Endothelial cell of umbilical vein (primary cell): Measurements from ENCODE around the gene NR6A1. TPM values are rescaled to one million over a fixed set of nuclear protein-coding genes. Genes with fewer than 3 reads are reported as not detected.

Source experiments
- BruUV-seq: library from RNA; stranded (reverse); fragments of 400-500 nt; replicated peaks from 2 replicates; lab custom pipeline; 2021; lab: Mats Ljungman, UMichigan
- CTCF ChIA-PET: fragments of 300-600, 350-600 bp; sonication (Branson Sonifier 250); formaldehyde crosslinking; loops from one replicate; lab custom pipeline; 2021; ENCODE audit warnings: antibody characterized with exemption, inconsistent platforms; lab: Charles Lee
- POLR2A ChIA-PET: fragments of 300-600, 350-600 bp; sonication (Branson Sonifier 250); formaldehyde crosslinking; loops from one replicate; lab custom pipeline; 2021; ENCODE audit warnings: antibody characterized with exemption, inconsistent platforms; lab: Charles Lee
- DNase-seq: peaks from one replicate; pipeline ENCODE4 v3.0.0-alpha.2; 2011; ENCODE audit warnings: low read depth, low spot score
- FAIRE-seq: peaks from 2 replicates; lab custom pipeline; 2011; peaks lifted over from hg19 to GRCh38; lab: Jason Lieb, UNC
- H2AFZ ChIP-seq: 2 replicates; pipeline ENCODE4 v1.6.0; 2012; ENCODE audit warnings: low read depth, low read length, control low read depth, inconsistent platforms
- H3K27ac ChIP-seq: 2 replicates; pipeline ENCODE4 v1.5.1; 2011; ENCODE audit warnings: low read depth, mild to moderate bottlenecking, control low read depth, low read length, moderate library complexity; ENCODE audit not compliant: insufficient read depth
- H3K27me3 ChIP-seq, 2 experiments: 2 replicates each; pipeline versions ENCODE4 v1.6.0 to v1.6.1; 2011; ENCODE audit warnings: low read length in 2 of 2, mixed read lengths in 1 of 2; ENCODE audit not compliant: control insufficient read depth in 2 of 2, insufficient read depth in 2 of 2
- H3K36me3 ChIP-seq, 2 experiments: 2 replicates in 1 of 2; 3 replicates in 1 of 2; pipeline ENCODE4 v1.5.1; 2011; ENCODE audit warnings: low read length in 2 of 2, mild to moderate bottlenecking in 1 of 2, moderate library complexity in 1 of 2; ENCODE audit not compliant: control insufficient read depth in 2 of 2, insufficient read depth in 2 of 2; ENCODE audit errors: extremely low read depth in 1 of 2
- H3K4me1 ChIP-seq: 3 replicates; pipeline ENCODE4 v1.5.1; 2011; ENCODE audit warnings: mild to moderate bottlenecking, low read length; ENCODE audit not compliant: control insufficient read depth, insufficient read depth; ENCODE audit errors: extremely low read depth
- H3K4me2 ChIP-seq: 2 replicates; pipeline ENCODE4 v1.6.1; 2011; ENCODE audit warnings: low read length, control low read depth, mixed read lengths; ENCODE audit not compliant: insufficient read depth
- H3K4me3 ChIP-seq, 3 experiments: fragments of 200-600 bp in 1 of 3; sonication (generic), shearing (Covaris generic) in 1 of 3; replicated peaks in 1 of 3; 2 replicates each; pipeline ENCODE4 v1.5.1; 2011 to 2016; ENCODE audit warnings: control low read depth in 3 of 3, low read length in 3 of 3, mild to moderate bottlenecking in 2 of 3, inconsistent platforms in 1 of 3, low read depth in 1 of 3, moderate library complexity in 1 of 3; ENCODE audit not compliant: insufficient read depth in 1 of 3
- H3K79me2 ChIP-seq: 2 replicates; pipeline ENCODE4 v1.6.0; 2012; ENCODE audit warnings: low read length, inconsistent platforms; ENCODE audit not compliant: control insufficient read depth, insufficient read depth
- H3K9ac ChIP-seq: replicated peaks from 2 replicates; pipeline ENCODE3; 2011; ENCODE audit warnings: low read length, control low read depth; ENCODE audit not compliant: insufficient read depth; ENCODE audit errors: extremely low read depth
- H3K9me1 ChIP-seq: replicated peaks from 3 replicates; pipeline ENCODE4 v1.6.0; 2011; ENCODE audit warnings: mild to moderate bottlenecking, low read length; ENCODE audit not compliant: control insufficient read depth, insufficient read depth; ENCODE audit errors: extremely low read depth
- H3K9me3 ChIP-seq: replicated peaks from 2 replicates; pipeline ENCODE4 v1.5.1; 2012; ENCODE audit warnings: low read length, inconsistent platforms; ENCODE audit not compliant: control insufficient read depth, insufficient read depth
- H4K20me1 ChIP-seq: replicated peaks from 2 replicates; pipeline ENCODE3; 2011; ENCODE audit warnings: mild to moderate bottlenecking, low read length; ENCODE audit not compliant: control insufficient read depth, insufficient read depth; ENCODE audit errors: extremely low read depth
- EZH2 ChIP-seq: IDR thresholded peaks from 2 replicates; pipeline ENCODE4 v1.6.1; 2012; ENCODE audit warnings: borderline replicate concordance, low read depth, mild to moderate bottlenecking, moderate library complexity, low read length, inconsistent platforms; ENCODE audit not compliant: severe bottlenecking
- FOS ChIP-seq: IDR thresholded peaks from 2 replicates; pipeline ENCODE4 v1.6.1; 2011; ENCODE audit warnings: mild to moderate bottlenecking, low read length, moderate library complexity, borderline replicate concordance; ENCODE audit not compliant: insufficient read depth
- GATA2 ChIP-seq: IDR thresholded peaks from 2 replicates; pipeline ENCODE4 v1.7.0; 2011; ENCODE audit warnings: low read depth, mild to moderate bottlenecking, moderate library complexity, mixed read lengths, low read length; ENCODE audit not compliant: insufficient read length, insufficient read depth
- JUN ChIP-seq: IDR thresholded peaks from 2 replicates; pipeline ENCODE4 v1.6.1; 2011; ENCODE audit warnings: borderline replicate concordance, low read depth; ENCODE audit not compliant: insufficient read length, insufficient read depth
- MAX ChIP-seq: IDR thresholded peaks from 2 replicates; pipeline ENCODE4 v1.6.1; 2011; ENCODE audit not compliant: insufficient read depth, insufficient read length
- MYC ChIP-seq: IDR thresholded peaks from one replicate; pipeline ENCODE4 v1.6.1; 2011; ENCODE audit warnings: mild to moderate bottlenecking, low read depth, low read length
- POLR2A ChIP-seq: IDR thresholded peaks from 2 replicates; pipeline ENCODE4 v1.6.1; 2012; ENCODE audit warnings: low read depth, mild to moderate bottlenecking, control low read depth, low read length
- POLR2AphosphoS5 ChIP-seq: IDR thresholded peaks from 2 replicates; pipeline ENCODE4 v1.6.1; 2012; ENCODE audit warnings: low read depth, mild to moderate bottlenecking, control low read depth, low read length, moderate library complexity; ENCODE audit not compliant: insufficient read depth
- dilution Hi-C: fragments of 300-500 bp; cut with MboI; formaldehyde crosslinking; loops from one replicate; pipeline ENCODE4 v1.15.0; 2019; ENCODE audit warnings: low sequenced_read_pairs; ENCODE audit not compliant: extremely low pct_ligation_motif_present
- intact Hi-C: fragments of 100-400 bp; cut with micrococcal nuclease; formaldehyde crosslinking; loops from one replicate; pipeline ENCODE4 v1.10.0; 2022
- polyA plus RNA-seq, 4 experiments: library from polyadenylated mRNA; depleted of rRNA in 3 of 4; stranded (reverse) in 3 of 4; unstranded in 1 of 4; fragments of >200 nt; gene quantifications; 2 replicates each; pipeline versions ENCODE4 v1.2.1 to v1.2.3, GENCODE V29; 2011 to 2012; ENCODE audit warnings: missing spikeins in 1 of 4
- total RNA-seq: library from RNA; stranded (reverse); gene quantifications from 2 replicates; pipeline ENCODE4 v1.2.3, GENCODE V29; 2021
- TF ChIP-seq, protein P1 (sequence below), 2 donors: IDR thresholded peaks; 1 replicate in 1 of 2; 2 replicates in 1 of 2; pipeline ENCODE4 v1.5.1; 2011; ENCODE audit warnings: low read length in 2 of 2, mild to moderate bottlenecking in 2 of 2, moderate library complexity in 2 of 2, control low read depth in 1 of 2, inconsistent platforms in 1 of 2, low read depth in 1 of 2; ENCODE audit not compliant: insufficient read depth in 1 of 2; ENCODE audit errors: extremely low read depth in 1 of 2

The NR6A1 gene
- total and polyA plus RNA-seq, 2 donors (not counting 3 experiments of a cell fraction or from before 2014, with no cell fraction given) = 0.17 to 1.2 TPM

DNA sequence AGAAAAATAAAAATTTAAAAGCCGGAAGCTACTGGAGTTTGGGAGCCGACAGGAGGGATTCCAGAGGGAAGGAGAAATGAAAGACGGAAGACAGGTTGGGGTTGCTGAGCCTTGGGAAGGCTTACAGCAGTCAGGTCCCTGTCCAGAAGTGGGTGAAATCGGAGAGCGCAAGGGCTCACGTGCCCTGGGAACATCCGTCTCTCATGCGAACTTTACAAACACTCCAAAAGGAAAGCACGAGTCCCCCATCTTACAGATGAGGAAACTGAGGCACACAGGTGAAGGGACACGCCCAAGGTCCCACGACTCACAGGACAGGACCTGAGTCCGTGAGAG is 5.5 kb upstream of the NR6A1 start:
- Histone ChIP-seq H3K4me3 (peak overlapping the region in 1 of 3 experiments; percentile 30), H3K27me3 (peaks cover 0 to 7% of the 10 kb centered on the region in 2 experiments), H3K36me3 (no peaks in the 10 kb centered on the region), H3K4me2 (peak overlapping the region; percentile 75), H2AFZ (peak overlapping the region; percentile 49), H3K79me2 (no peaks in the 10 kb centered on the region), H3K27ac (no peak overlapping the region), H3K9me3 (no peaks in the 10 kb centered on the region), H3K9me1 (no peaks in the 10 kb centered on the region), H4K20me1 (no peaks in the 10 kb centered on the region), H3K4me1 (peaks cover 15% of the 10 kb centered on the region), H3K9ac (no peak overlapping the region)
- CTCF ChIA-PET = interaction anchor here (1.2 to 11.2 kb wide), 10 partner anchors 12 to 599 kb away, joined by 3 to 967 read pairs (median 4); partner anchors contain the start of gene WDR38
- TF ChIP-seq, protein P1, sequence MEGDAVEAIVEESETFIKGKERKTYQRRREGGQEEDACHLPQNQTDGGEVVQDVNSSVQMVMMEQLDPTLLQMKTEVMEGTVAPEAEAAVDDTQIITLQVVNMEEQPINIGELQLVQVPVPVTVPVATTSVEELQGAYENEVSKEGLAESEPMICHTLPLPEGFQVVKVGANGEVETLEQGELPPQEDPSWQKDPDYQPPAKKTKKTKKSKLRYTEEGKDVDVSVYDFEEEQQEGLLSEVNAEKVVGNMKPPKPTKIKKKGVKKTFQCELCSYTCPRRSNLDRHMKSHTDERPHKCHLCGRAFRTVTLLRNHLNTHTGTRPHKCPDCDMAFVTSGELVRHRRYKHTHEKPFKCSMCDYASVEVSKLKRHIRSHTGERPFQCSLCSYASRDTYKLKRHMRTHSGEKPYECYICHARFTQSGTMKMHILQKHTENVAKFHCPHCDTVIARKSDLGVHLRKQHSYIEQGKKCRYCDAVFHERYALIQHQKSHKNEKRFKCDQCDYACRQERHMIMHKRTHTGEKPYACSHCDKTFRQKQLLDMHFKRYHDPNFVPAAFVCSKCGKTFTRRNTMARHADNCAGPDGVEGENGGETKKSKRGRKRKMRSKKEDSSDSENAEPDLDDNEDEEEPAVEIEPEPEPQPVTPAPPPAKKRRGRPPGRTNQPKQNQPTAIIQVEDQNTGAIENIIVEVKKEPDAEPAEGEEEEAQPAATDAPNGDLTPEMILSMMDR (IDR thresholded peaks at IDR 0.05; ENCODE audit: extremely low read depth in 1 of 2, insufficient read depth in 1 of 2, low read depth in 1 of 2, low read length in 2 of 2) = no peak
- TF ChIP-seq MAX = no peak
- TF ChIP-seq GATA2 = no peak
- no peak for TF ChIP-seq POLR2AphosphoS5
- TF ChIP-seq EZH2 = no peak
- no peak for TF ChIP-seq JUN
- TF ChIP-seq POLR2A = no peak
- TF ChIP-seq MYC = no peak
- no peak for TF ChIP-seq FOS
- intact Hi-C loops (no loop called here), dilution Hi-C loops (no loop called here)
- FAIRE-seq = no peak
- POLR2A ChIA-PET = no interaction called here
- no TSS peak for BruUV-seq
- no peak for DNase-seq
